ENCODE measurements around the gene PPP2R3B.
"Not testable (repeated sequence)": the region's sequence is repeated elsewhere in the genome, so short reads cannot be mapped to it uniquely, and the experiment has no call there.

The PPP2R3B gene

GRCh38 chrX:318068-318738 is 68.5 kb downstream of the PPP2R3B start:
- no peak for DNase-seq

GRCh38 chrX:317424-318067 is 69.2 kb downstream of the PPP2R3B start:
- DNase-seq, result no peak

- DNase-seq, result no peak
Observed at GRCh38 chrX:316351-317325, 70.1 kb downstream of the PPP2R3B start.

- no peak for DNase-seq
Observed at GRCh38 chrX:314781-315595, 71.7 kb downstream of the PPP2R3B start.

GRCh38 chrX:314049-314448 is 72.7 kb downstream of the PPP2R3B start:
- no peak for DNase-seq

GRCh38 chrX:313546-313945 is 73.2 kb downstream of the PPP2R3B start:
- DNase-seq, result no peak

GRCh38 chrX:312621-313331 is 73.9 kb downstream of the PPP2R3B start:
- DNase-seq, result no peak

- DNase-seq, result no peak
Observed at GRCh38 chrX:311156-312129, 75.3 kb downstream of the PPP2R3B start.

- DNase-seq, result no peak
Observed at GRCh38 chrX:310621-311155, 76.0 kb downstream of the PPP2R3B start.

GRCh38 chrX:308821-309520 is 77.7 kb downstream of the PPP2R3B start:
- DNase-seq, result no peak

GRCh38 chrX:307261-308111 is 79.2 kb downstream of the PPP2R3B start:
- DNase-seq, result no peak

GRCh38 chrX:306614-307251 is 80.0 kb downstream of the PPP2R3B start:
- not testable (repeated sequence) for DNase-seq

GRCh38 chrX:305781-306613 is 80.7 kb downstream of the PPP2R3B start:
- not testable (repeated sequence) for DNase-seq

GRCh38 chrX:302975-303374 is 83.7 kb downstream of the PPP2R3B start:
- DNase-seq, result no peak

GRCh38 chrX:300334-300733 is 86.4 kb downstream of the PPP2R3B start:
- no peak for DNase-seq

- no peak for DNase-seq
Observed at GRCh38 chrX:298993-299392, 87.7 kb downstream of the PPP2R3B start.

- DNase-seq, result no peak
Observed at GRCh38 chrX:295136-295535, 91.6 kb downstream of the PPP2R3B start.
